NCI-H510A treated with DMSO at 0.1 percent for 48 hours (cell line): ENCODE measurements around the gene KRT9.
"Not testable (repeated sequence)": the region's sequence is repeated elsewhere in the genome, so short reads cannot be mapped to it uniquely, and the experiment has no call there.

Experiments used
- DNase-seq: peaks from one replicate; lab custom pipeline; 2025; lab: John Stamatoyannopoulos, UW

Gene KRT9

GRCh38 chr17:41600318-41600717 lies 28.5 kb upstream of the KRT9 start:
- no peak for DNase-seq

GRCh38 chr17:41599680-41600079 lies 27.8 kb upstream of the KRT9 start:
- no peak for DNase-seq

- no peak for DNase-seq
Measured at GRCh38 chr17:41595585-41595984, 23.7 kb upstream of the KRT9 start.

GRCh38 chr17:41594363-41594915 lies 22.6 kb upstream of the KRT9 start:
- no peak for DNase-seq

GRCh38 chr17:41593306-41593981 lies 21.6 kb upstream of the KRT9 start:
- no peak for DNase-seq

GRCh38 chr17:41592601-41593305 lies 20.9 kb upstream of the KRT9 start:
- no peak for DNase-seq

GRCh38 chr17:41589301-41589700 lies 17.4 kb upstream of the KRT9 start:
- DNase-seq, result no peak

GRCh38 chr17:41588126-41588810 lies 16.4 kb upstream of the KRT9 start:
- no peak for DNase-seq

GRCh38 chr17:41586863-41587495 lies 15.1 kb upstream of the KRT9 start, which contains the start of gene KRT14:
TSS of gene KRT14 (minus strand) at chr17:41586895. CDS start at chr17:41586834, 61 bp downstream.
- DNase-seq, result no peak

GRCh38 chr17:41585301-41586056 lies 13.6 kb upstream of the KRT9 start:
- no peak for DNase-seq

GRCh38 chr17:41584331-41584927 lies 12.6 kb upstream of the KRT9 start:
- not testable (repeated sequence) for DNase-seq

- DNase-seq, result no peak
Measured at GRCh38 chr17:41583137-41584127, 11.6 kb upstream of the KRT9 start.

GRCh38 chr17:41582061-41582968 lies 10.5 kb upstream of the KRT9 start:
- DNase-seq, result not testable (repeated sequence)

- DNase-seq, result no peak
Measured at GRCh38 chr17:41581366-41582060, 9.7 kb upstream of the KRT9 start.

GRCh38 chr17:41580687-41581365 lies 9.0 kb upstream of the KRT9 start:
- no peak for DNase-seq

- no peak for DNase-seq
Measured at GRCh38 chr17:41580244-41580575, 8.4 kb upstream of the KRT9 start.

- peak; percentile 70 for DNase-seq
Measured at GRCh38 chr17:41579484-41580243, 7.8 kb upstream of the KRT9 start.
